Left kidney (tissue), 2 donors: ENCODE measurements around the gene TDRD9. TPM values are rescaled to one million over a fixed set of nuclear protein-coding genes. Genes with fewer than 3 reads are reported as not detected.
"Not testable (repeated sequence)": the region's sequence is repeated elsewhere in the genome, so short reads cannot be mapped to it uniquely, and the experiment has no call there.

Experiments used
- DNase-seq: peaks from one replicate; pipeline ENCODE4 v3.0.0-alpha.2; 2013
- polyA plus RNA-seq: library from polyadenylated mRNA; unstranded; fragments of 120-200 nt; gene quantifications from one replicate; pipeline ENCODE4 v1.2.1, GENCODE V29; 2013; ENCODE audit not compliant: insufficient read length

Gene TDRD9
- polyA plus RNA-seq, 1 donor, result 7.2 TPM

- DNase-seq, result no peak
Measured at GRCh38 chr14:103923863-103924262, 4.4 kb upstream of the TDRD9 start.

GRCh38 chr14:103925316-103925715 is 2.9 kb upstream of the TDRD9 start:
- no peak for DNase-seq

- no peak for DNase-seq
Measured at GRCh38 chr14:103927566-103927965, 690 bp upstream of the TDRD9 start.

GRCh38 chr14:103930051-103930604 is 1.9 kb downstream of the TDRD9 start:
- DNase-seq, result no peak

GRCh38 chr14:103931422-103931821 is 3.2 kb downstream of the TDRD9 start:
- no peak for DNase-seq

GRCh38 chr14:103932791-103933490 is 4.7 kb downstream of the TDRD9 start:
- DNase-seq, result no peak

- no peak for DNase-seq
Measured at GRCh38 chr14:103935102-103935501, 6.8 kb downstream of the TDRD9 start.

GRCh38 chr14:103941462-103941861 is 13.2 kb downstream of the TDRD9 start:
- no peak for DNase-seq

GRCh38 chr14:103941973-103942736 is 13.9 kb downstream of the TDRD9 start, which contains the start of gene RD3L:
RD3L (minus strand) TSS chr14:103942529; CDS start chr14:103941695, 834 bp downstream.
- DNase-seq, result no peak

- no peak for DNase-seq
Measured at GRCh38 chr14:103943673-103944072, 15.4 kb downstream of the TDRD9 start.

GRCh38 chr14:103946975-103947374 is 18.7 kb downstream of the TDRD9 start:
- DNase-seq, result no peak

GRCh38 chr14:103948442-103948841 is 20.2 kb downstream of the TDRD9 start:
- no peak for DNase-seq

GRCh38 chr14:103949131-103949790 is 21.0 kb downstream of the TDRD9 start:
- DNase-seq, result no peak

GRCh38 chr14:103960457-103961055 is 32.3 kb downstream of the TDRD9 start:
- DNase-seq, result peak; percentile 17

GRCh38 chr14:103961928-103962578 is 33.8 kb downstream of the TDRD9 start:
- no peak for DNase-seq

GRCh38 chr14:103966631-103967030 is 38.4 kb downstream of the TDRD9 start:
- DNase-seq, result no peak

GRCh38 chr14:103969961-103970360 is 41.7 kb downstream of the TDRD9 start:
- no peak for DNase-seq

GRCh38 chr14:103973354-103973753 is 45.1 kb downstream of the TDRD9 start:
- DNase-seq, result no peak

GRCh38 chr14:103974575-103974974 is 46.3 kb downstream of the TDRD9 start:
- no peak for DNase-seq

- not testable (repeated sequence) for DNase-seq
Measured at GRCh38 chr14:103980623-103981238, 52.5 kb downstream of the TDRD9 start.

GRCh38 chr14:103984196-103984595 is 55.9 kb downstream of the TDRD9 start:
- DNase-seq, result no peak
